Astrocyte (in vitro differentiated cells and primary cell): ENCODE results near the gene CLK2. TPM values are rescaled to one million over a fixed set of nuclear protein-coding genes. Genes with fewer than 3 reads are reported as not detected.

ENCODE experiments used
- DNase-seq: peaks from one replicate; pipeline ENCODE4 v3.0.0-alpha.2; 2010; ENCODE audit warnings: low read depth
- FAIRE-seq: peaks from 2 replicates; lab custom pipeline; 2011; peaks lifted over from hg19 to GRCh38; lab: Jason Lieb, UNC
- H2AFZ ChIP-seq: 2 replicates; pipeline ENCODE4 v1.6.0; 2012; ENCODE audit warnings: low read depth, low read length, inconsistent platforms
- H3K27ac ChIP-seq: 2 replicates; pipeline ENCODE4 v1.5.1; 2011; ENCODE audit warnings: low read depth, low read length, inconsistent platforms
- H3K27me3 ChIP-seq: 2 replicates; pipeline ENCODE4 v1.6.0; 2011; ENCODE audit warnings: low read length, inconsistent platforms; ENCODE audit not compliant: insufficient read depth
- H3K36me3 ChIP-seq: 2 replicates; pipeline ENCODE4 v1.5.1; 2011; ENCODE audit warnings: low read length, inconsistent platforms; ENCODE audit not compliant: insufficient read depth
- H3K4me1 ChIP-seq: 2 replicates; pipeline ENCODE4 v1.5.1; 2011; ENCODE audit warnings: low read length, inconsistent platforms; ENCODE audit not compliant: insufficient read depth
- H3K4me2 ChIP-seq: 2 replicates; pipeline ENCODE4 v1.6.0; 2012; ENCODE audit warnings: low read length, inconsistent platforms
- H3K4me3 ChIP-seq: 2 replicates; pipeline ENCODE4 v1.5.1; 2011; ENCODE audit warnings: low read depth, mild to moderate bottlenecking, low read length, inconsistent platforms; ENCODE audit not compliant: insufficient read depth
- H3K79me2 ChIP-seq: 2 replicates; pipeline ENCODE4 v1.6.0; 2012; ENCODE audit warnings: mild to moderate bottlenecking, low read length, inconsistent platforms; ENCODE audit not compliant: insufficient read depth
- H3K9ac ChIP-seq: 2 replicates; pipeline ENCODE4 v1.6.0; 2012; ENCODE audit warnings: mild to moderate bottlenecking, low read length, inconsistent platforms
- H3K9me3 ChIP-seq: 2 replicates; pipeline ENCODE4 v1.5.1; 2012; ENCODE audit warnings: low read depth, mild to moderate bottlenecking, low read length, inconsistent platforms; ENCODE audit not compliant: insufficient read depth
- H4K20me1 ChIP-seq: 2 replicates; pipeline ENCODE4 v1.6.0; 2012; ENCODE audit warnings: low read length, inconsistent platforms; ENCODE audit not compliant: insufficient read depth
- H3K27ac Mint-ChIP-seq: one replicate; pipeline ENCODE4 v1.8.0; 2021; ENCODE audit warnings: mild to moderate bottlenecking, mixed read lengths; ENCODE audit not compliant: unreplicated experiment
- H3K27me3 Mint-ChIP-seq: one replicate; pipeline ENCODE4 v1.8.0; 2021; ENCODE audit warnings: low read depth, mixed read lengths; ENCODE audit not compliant: unreplicated experiment
- H3K36me3 Mint-ChIP-seq: one replicate; pipeline ENCODE4 v1.8.0; 2021; ENCODE audit warnings: low read depth, mixed read lengths; ENCODE audit not compliant: unreplicated experiment
- H3K4me1 Mint-ChIP-seq: one replicate; pipeline ENCODE4 v1.8.0; 2021; ENCODE audit warnings: low read depth, mixed read lengths; ENCODE audit not compliant: unreplicated experiment
- H3K4me3 Mint-ChIP-seq: one replicate; pipeline ENCODE4 v1.8.0; 2021; ENCODE audit warnings: mild to moderate bottlenecking, moderate library complexity, mixed read lengths; ENCODE audit not compliant: unreplicated experiment
- H3K9me3 Mint-ChIP-seq: one replicate; pipeline ENCODE4 v1.8.0; 2021; ENCODE audit warnings: mild to moderate bottlenecking, mixed read lengths; ENCODE audit not compliant: unreplicated experiment
- EZH2 ChIP-seq: IDR thresholded peaks from 2 replicates; pipeline ENCODE4 v1.6.1; 2012; ENCODE audit warnings: mild to moderate bottlenecking, low read length, inconsistent platforms; ENCODE audit not compliant: insufficient read depth
- total RNA-seq: library from RNA; stranded (reverse); gene quantifications from 2 replicates; pipeline ENCODE4 v1.2.1, GENCODE V29; 2021
- TF ChIP-seq, protein P1 (sequence below): IDR thresholded peaks from 2 replicates; pipeline ENCODE4 v1.5.1; 2011; ENCODE audit warnings: low read depth, mild to moderate bottlenecking, inconsistent platforms, low read length, moderate library complexity; ENCODE audit not compliant: insufficient read depth

Gene CLK2
- total RNA-seq, 1 donor from 2014 or later, result 31.7 TPM

DNA sequence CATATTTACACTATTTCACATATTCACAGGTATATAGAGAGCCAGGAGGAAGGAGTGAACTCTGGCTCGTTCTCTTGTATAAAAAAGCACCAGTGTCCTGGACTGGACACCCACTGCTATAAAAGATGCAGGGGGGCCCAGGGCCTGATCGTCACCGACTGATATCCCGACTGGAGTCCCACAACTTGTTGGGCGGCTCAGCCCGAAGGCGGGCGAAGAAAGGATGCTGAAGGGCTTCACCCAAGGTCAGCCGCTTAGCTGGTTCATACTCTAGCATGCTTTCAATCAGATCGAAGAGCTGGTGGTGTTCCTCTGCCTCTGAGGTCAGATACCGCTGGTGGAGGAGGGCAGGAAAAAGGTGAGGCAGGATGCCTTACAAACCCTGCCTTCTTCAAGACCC is 10.2 kb downstream of the CLK2 start:
- H3K27me3 ChIP-seq, result no peaks in the 10 kb centered on the region
- H3K79me2 ChIP-seq, result peaks cover 25% of the 10 kb centered on the region
- H3K4me1 ChIP-seq, result peaks cover 17% of the 10 kb centered on the region
- no peak for FAIRE-seq
- no peak overlapping the region for H3K27ac ChIP-seq
- no peaks in the 10 kb centered on the region for H3K9me3 ChIP-seq
- H3K4me2 ChIP-seq, result no peak overlapping the region
- H3K4me1 Mint-ChIP-seq, result peaks cover 16% of the 10 kb centered on the region
- peaks cover 24% of the 10 kb centered on the region for H3K36me3 Mint-ChIP-seq
- DNase-seq, result no peak
- peak overlapping the region; percentile 90 for H3K9ac ChIP-seq
- no peak overlapping the region for H3K4me3 ChIP-seq
- H4K20me1 ChIP-seq, result peaks cover 14% of the 10 kb centered on the region
- peak overlapping the region; percentile 95 for H3K27ac Mint-ChIP-seq
- no peaks in the 10 kb centered on the region for H3K27me3 Mint-ChIP-seq
- H3K9me3 Mint-ChIP-seq, result no peaks in the 10 kb centered on the region
- no peak overlapping the region for H2AFZ ChIP-seq
- TF ChIP-seq, protein P1, sequence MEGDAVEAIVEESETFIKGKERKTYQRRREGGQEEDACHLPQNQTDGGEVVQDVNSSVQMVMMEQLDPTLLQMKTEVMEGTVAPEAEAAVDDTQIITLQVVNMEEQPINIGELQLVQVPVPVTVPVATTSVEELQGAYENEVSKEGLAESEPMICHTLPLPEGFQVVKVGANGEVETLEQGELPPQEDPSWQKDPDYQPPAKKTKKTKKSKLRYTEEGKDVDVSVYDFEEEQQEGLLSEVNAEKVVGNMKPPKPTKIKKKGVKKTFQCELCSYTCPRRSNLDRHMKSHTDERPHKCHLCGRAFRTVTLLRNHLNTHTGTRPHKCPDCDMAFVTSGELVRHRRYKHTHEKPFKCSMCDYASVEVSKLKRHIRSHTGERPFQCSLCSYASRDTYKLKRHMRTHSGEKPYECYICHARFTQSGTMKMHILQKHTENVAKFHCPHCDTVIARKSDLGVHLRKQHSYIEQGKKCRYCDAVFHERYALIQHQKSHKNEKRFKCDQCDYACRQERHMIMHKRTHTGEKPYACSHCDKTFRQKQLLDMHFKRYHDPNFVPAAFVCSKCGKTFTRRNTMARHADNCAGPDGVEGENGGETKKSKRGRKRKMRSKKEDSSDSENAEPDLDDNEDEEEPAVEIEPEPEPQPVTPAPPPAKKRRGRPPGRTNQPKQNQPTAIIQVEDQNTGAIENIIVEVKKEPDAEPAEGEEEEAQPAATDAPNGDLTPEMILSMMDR, result no peak
- TF ChIP-seq EZH2, result no peak
- peak overlapping the region; percentile 66 for H3K4me3 Mint-ChIP-seq
- peaks cover 50% of the 10 kb centered on the region for H3K36me3 ChIP-seq

DNA sequence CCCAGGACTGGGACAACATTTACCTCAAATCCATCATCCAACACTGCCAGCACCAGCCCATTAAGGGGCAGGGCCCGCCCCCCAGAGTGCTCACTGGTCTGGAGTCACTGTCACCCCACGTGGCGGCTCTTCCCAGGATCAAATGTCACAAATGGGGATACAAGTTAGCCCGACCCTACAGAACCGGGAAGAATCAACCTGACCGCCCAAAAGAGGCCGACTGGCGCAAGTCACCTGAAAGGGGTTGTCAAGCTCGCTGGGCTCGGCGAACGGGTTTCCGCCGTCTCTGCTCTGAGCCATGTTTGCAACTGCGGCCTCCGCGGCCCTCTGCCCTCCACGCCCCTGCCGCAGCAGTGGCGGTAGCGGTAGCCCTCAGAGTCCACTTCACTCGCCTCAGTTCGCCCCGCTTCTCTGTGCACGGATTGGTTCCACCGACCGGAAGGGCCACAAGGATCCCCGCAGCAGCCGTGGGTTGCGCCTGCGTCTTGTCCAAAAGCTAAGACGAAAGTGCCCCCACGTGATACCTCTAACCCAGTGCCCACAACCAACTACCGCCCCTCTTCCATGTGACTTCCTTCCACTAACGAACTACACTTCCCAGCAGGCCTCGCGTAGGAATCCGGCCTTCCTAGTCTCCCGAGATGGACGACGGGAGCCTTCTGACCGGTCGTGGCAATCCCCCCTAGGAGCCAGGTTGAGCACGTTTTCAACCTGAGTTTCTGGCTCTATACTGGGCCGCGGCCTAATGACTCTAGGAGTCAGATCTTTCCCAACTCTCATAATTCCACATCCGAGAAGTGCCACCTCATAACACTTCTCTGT is 11.2 kb downstream of the CLK2 start, which contains the start of gene SCAMP3:
Gene SCAMP3 (minus strand): TSS at position 509 of the 822 bp plus-strand sequence. CDS start 209 bp downstream, at position 300.
- Histone ChIP-seq H3K27ac (peak within 1 kb of the TSS; percentile 63), H3K9me3 (no peaks in the 10 kb centered on the region), H3K4me2 (peak within 1 kb of the TSS; percentile 91), H3K4me3 (peak within 1 kb of the TSS; percentile 89), H3K79me2 (peaks cover 23% of the 10 kb centered on the region), H3K36me3 (peaks cover 45% of the 10 kb centered on the region), H3K9ac (peak within 1 kb of the TSS; percentile 90), H3K27me3 (no peaks in the 10 kb centered on the region), H3K4me1 (peaks cover 17% of the 10 kb centered on the region), H4K20me1 (peaks cover 7% of the 10 kb centered on the region), H2AFZ (peak within 1 kb of the TSS; percentile 72)
- peak; percentile 99 for DNase-seq
- TF ChIP-seq EZH2, result no peak
- TF ChIP-seq, protein P1, result no peak
- Mint-ChIP-seq H3K27me3 (no peaks in the 10 kb centered on the region), H3K9me3 (no peaks in the 10 kb centered on the region), H3K36me3 (peaks cover 19% of the 10 kb centered on the region), H3K27ac (peak within 1 kb of the TSS; percentile 95), H3K4me1 (peaks cover 16% of the 10 kb centered on the region), H3K4me3 (peak within 1 kb of the TSS; percentile 90)
- FAIRE-seq, result peak; percentile 23

DNA sequence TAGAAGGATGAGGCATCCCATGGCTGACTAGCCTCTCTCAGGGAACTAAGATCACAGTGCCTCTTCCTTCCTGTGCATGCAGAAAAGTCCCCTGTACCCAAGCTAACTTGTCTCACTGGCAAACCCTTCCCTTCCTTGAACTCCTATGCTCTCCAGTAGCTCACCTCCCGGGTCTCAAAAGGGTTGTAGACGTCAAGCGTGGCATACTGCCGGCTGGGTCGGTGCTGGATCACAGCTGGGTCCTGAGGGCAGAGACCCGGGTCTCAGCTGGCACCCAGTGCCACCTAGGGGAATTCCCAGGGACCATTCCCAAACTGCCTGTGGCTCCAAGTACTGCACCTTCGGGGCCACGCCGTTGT is 11.8 kb downstream of the CLK2 start:
- H3K36me3 Mint-ChIP-seq, result peaks cover 18% of the 10 kb centered on the region
- Histone ChIP-seq H3K27ac (peak overlapping the region; percentile 63), H2AFZ (peak overlapping the region; percentile 72)

More for the DNA sequence above, 11.8 kb downstream of the CLK2 start:
- Histone ChIP-seq H4K20me1 (peaks cover 4% of the 10 kb centered on the region), H3K27me3 (no peaks in the 10 kb centered on the region), H3K79me2 (peaks cover 23% of the 10 kb centered on the region), H3K4me1 (peaks cover 17% of the 10 kb centered on the region), H3K9ac (peak overlapping the region; percentile 90), H3K4me2 (peak overlapping the region; percentile 91), H3K9me3 (no peaks in the 10 kb centered on the region), H3K36me3 (peaks cover 42% of the 10 kb centered on the region), H3K4me3 (peak overlapping the region; percentile 89)
- Mint-ChIP-seq H3K27me3 (no peaks in the 10 kb centered on the region), H3K4me1 (peaks cover 16% of the 10 kb centered on the region), H3K4me3 (peak overlapping the region; percentile 90), H3K9me3 (no peaks in the 10 kb centered on the region), H3K27ac (peak overlapping the region; percentile 95)
- TF ChIP-seq EZH2, result no peak
- TF ChIP-seq, protein P1, result no peak
- DNase-seq, result no peak
- no peak for FAIRE-seq
